Measurements from ENCODE around the gene ZNF624. TPM values are rescaled to one million over a fixed set of nuclear protein-coding genes. Genes with fewer than 3 reads are reported as not detected.
"Not testable (repeated sequence)": the region's sequence is repeated elsewhere in the genome, so short reads cannot be mapped to it uniquely, and the experiment has no call there.

Gene ZNF624
- total RNA-seq, 3 donors from 2014 or later (not counting 1 experiment from before 2014, with no cell fraction given), result 4.9 to 7.5 (median 7.2) TPM

- ATAC-seq; H3K4me3 Mint-ChIP-seq; H3K27ac Mint-ChIP-seq; H3K9me3 Mint-ChIP-seq; H3K36me3 ChIP-seq (ENCODE audit: control insufficient read depth, insufficient read depth, low read length); H3K27me3 ChIP-seq (ENCODE audit: control insufficient read depth, insufficient read depth, low read length); DNase-seq; H3K36me3 Mint-ChIP-seq; H3K4me3 ChIP-seq (ENCODE audit: low read length); H3K4me1 ChIP-seq (ENCODE audit: control insufficient read depth, insufficient read depth, low read length); H3K27ac ChIP-seq (ENCODE audit: low read length); intact Hi-C loops (cut with micrococcal nuclease); H3K9me3 ChIP-seq (ENCODE audit: control insufficient read depth, insufficient read depth, low read length); H3K4me1 Mint-ChIP-seq: not testable (repeated sequence)
- WGBS (ENCODE audit: insufficient coverage), result 62% methylated on average over 44 of the region's 44 CpGs
- peaks cover 29 to 45% of the 10 kb centered on the region in 2 donors for H3K27me3 Mint-ChIP-seq (ENCODE audit: low read depth in 2 of 2)
These were observed 29.9 kb upstream of the ZNF624 start for GRCh38 chr17:16683290-16684138.

DNA sequence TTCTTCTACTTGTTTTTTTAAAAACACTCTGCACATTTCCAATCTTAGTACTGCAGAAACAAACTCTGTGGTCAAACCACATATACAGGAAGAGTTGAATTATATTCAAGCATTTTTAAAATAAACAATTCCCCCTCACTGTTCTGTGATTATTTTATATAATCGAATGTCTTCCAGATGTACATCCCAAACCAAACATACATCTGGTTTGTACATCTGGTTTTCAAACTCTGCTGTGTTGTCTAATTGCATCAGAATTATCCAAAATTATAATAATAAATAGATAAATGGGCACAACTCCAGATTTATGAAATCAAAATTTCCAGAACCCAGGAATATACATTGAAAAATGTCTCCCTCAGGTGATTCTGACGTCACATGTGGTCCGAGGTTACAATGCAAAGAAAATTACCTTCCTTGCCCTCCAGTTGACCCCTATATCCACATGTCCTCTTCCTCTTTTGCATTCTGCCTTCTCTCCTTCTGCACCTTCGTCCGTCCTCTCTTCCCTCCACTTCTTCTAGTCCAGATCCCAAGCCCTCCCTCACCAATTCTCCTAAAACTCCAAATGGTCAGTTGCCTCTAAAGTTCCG, 23.1 kb upstream of the ZNF624 start:
- intact Hi-C loops (cut with micrococcal nuclease), result no loop called here
- DNase-seq, result no peak
- no peaks in the 10 kb centered on the region for H3K36me3 Mint-ChIP-seq
- H3K4me1 ChIP-seq (ENCODE audit: control insufficient read depth, insufficient read depth, low read length), result no peaks in the 10 kb centered on the region
- no peaks in the 10 kb centered on the region for H3K4me1 Mint-ChIP-seq
- no peak overlapping the region for H3K4me3 ChIP-seq (ENCODE audit: low read length)
- no peak overlapping the region for H3K27ac Mint-ChIP-seq
- no peak overlapping the region for H3K4me3 Mint-ChIP-seq
- H3K27me3 ChIP-seq (ENCODE audit: control insufficient read depth, insufficient read depth, low read length), result peaks cover 4% of the 10 kb centered on the region
- ATAC-seq, result no peak
- no peak overlapping the region for H3K27ac ChIP-seq (ENCODE audit: low read length)
- 83% methylated on average over 5 of the region's 6 CpGs for WGBS (ENCODE audit: insufficient coverage)
- H3K36me3 ChIP-seq (ENCODE audit: control insufficient read depth, insufficient read depth, low read length), result no peaks in the 10 kb centered on the region
- H3K9me3 Mint-ChIP-seq, result no peaks in the 10 kb centered on the region
- no peak for TF ChIP-seq CTCF (IDR thresholded peaks at IDR 0.05)
- H3K9me3 ChIP-seq (ENCODE audit: control insufficient read depth, insufficient read depth, low read length), result no peaks in the 10 kb centered on the region
- peaks cover 10 to 31% of the 10 kb centered on the region in 2 donors for H3K27me3 Mint-ChIP-seq (ENCODE audit: low read depth in 2 of 2)

DNA sequence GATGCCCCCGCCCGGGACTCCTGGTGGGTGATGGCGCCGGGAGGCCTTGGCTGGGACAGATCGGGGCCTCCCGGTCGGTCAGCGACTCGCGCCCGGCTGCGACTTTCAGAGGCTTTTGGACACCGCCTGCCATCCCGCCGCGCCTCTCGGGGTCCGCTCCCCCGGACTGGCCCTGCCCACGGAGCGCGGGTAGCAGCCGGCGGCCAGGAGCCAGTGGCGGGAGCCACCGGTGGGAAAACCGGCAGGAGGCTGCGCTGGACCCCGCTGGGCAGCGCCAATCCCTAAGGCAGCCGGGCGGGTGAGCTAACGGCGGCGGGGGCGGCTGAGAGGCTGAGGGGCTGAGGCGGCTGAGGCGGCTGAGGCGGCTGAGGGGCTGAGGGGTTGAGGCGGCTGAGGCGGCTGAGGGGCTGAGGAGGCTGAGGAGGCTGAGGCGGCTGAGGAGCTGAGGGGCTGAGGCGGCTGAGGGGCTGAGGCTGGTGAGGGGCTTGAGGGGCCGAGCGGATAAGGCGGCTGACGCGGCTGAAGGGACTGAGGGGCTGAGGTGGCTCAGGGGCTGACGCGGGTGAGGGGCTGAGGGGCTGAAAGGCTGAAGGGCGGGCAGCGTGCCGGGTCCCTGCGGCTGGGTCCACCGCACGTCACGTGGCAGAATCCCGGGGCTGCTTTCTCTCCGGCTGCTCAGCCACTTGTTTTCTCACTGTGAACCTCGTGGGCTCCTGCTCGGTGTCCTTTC, 13.4 kb upstream of the ZNF624 start:
- H3K9me3 ChIP-seq (ENCODE audit: control insufficient read depth, insufficient read depth, low read length); H3K36me3 ChIP-seq (ENCODE audit: control insufficient read depth, insufficient read depth, low read length); H3K4me3 ChIP-seq (ENCODE audit: low read length); H3K9me3 Mint-ChIP-seq; H3K36me3 Mint-ChIP-seq; H3K27ac Mint-ChIP-seq; intact Hi-C loops (cut with micrococcal nuclease); H3K4me1 Mint-ChIP-seq; H3K27ac ChIP-seq (ENCODE audit: low read length): not testable (repeated sequence)
- peak in 1 of 2 donors; percentile 31 for DNase-seq
- Histone ChIP-seq H3K27me3 (ENCODE audit: control insufficient read depth, insufficient read depth, low read length) (peaks cover 14% of the 10 kb centered on the region), H3K4me1 (ENCODE audit: control insufficient read depth, insufficient read depth, low read length) (peaks cover 13% of the 10 kb centered on the region)
- WGBS (ENCODE audit: insufficient coverage), result 3% methylated on average over 59 of the region's 61 CpGs
- H3K27me3 Mint-ChIP-seq (ENCODE audit: low read depth in 2 of 2), result peaks cover 27% of the 10 kb centered on the region in 2 donors
- peak overlapping the region; percentile 77 for H3K4me3 Mint-ChIP-seq
- peak; percentile 29 to 67 (median 35) for ATAC-seq

DNA sequence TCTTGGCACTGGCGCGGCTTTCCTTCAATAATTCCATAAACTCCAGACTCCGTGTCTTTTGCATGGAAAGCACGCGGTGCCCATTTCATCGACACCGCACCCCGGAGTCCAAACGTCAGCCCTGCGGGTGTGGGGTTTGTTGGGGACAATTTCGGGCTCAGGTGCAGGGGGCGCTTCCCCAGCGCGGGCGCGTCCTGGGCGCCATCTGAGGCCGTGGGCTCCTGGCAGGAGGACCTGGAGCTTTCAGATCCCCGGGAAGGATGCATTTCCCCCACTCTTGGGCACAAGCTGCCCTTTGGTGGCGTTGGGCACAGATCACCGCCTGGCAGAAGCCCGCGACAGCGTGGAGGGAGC, 12.9 kb upstream of the ZNF624 start:
- H3K9me3 Mint-ChIP-seq; H3K27ac ChIP-seq (ENCODE audit: low read length); H3K36me3 ChIP-seq (ENCODE audit: control insufficient read depth, insufficient read depth, low read length); H3K27ac Mint-ChIP-seq; H3K36me3 Mint-ChIP-seq; H3K4me3 ChIP-seq (ENCODE audit: low read length); DNase-seq; intact Hi-C loops (cut with micrococcal nuclease); H3K4me3 Mint-ChIP-seq; H3K4me1 Mint-ChIP-seq; H3K9me3 ChIP-seq (ENCODE audit: control insufficient read depth, insufficient read depth, low read length): not testable (repeated sequence)
- peaks cover 24% of the 10 kb centered on the region in 2 donors for H3K27me3 Mint-ChIP-seq (ENCODE audit: low read depth in 2 of 2)
- WGBS (ENCODE audit: insufficient coverage), result 41% methylated on average over 22 of the region's 24 CpGs
- peaks cover 13% of the 10 kb centered on the region for H3K4me1 ChIP-seq (ENCODE audit: control insufficient read depth, insufficient read depth, low read length)
- ATAC-seq, result peak in 1 of 3 donors; percentile 10
- H3K27me3 ChIP-seq (ENCODE audit: control insufficient read depth, insufficient read depth, low read length), result peaks cover 11% of the 10 kb centered on the region

All from natural killer cell (primary cell).